Hindlimb muscle (tissue), 1 donor: ENCODE data around the gene OR10K1. TPM values are rescaled to one million over a fixed set of nuclear protein-coding genes. Genes with fewer than 3 reads are reported as not detected.

ENCODE experiments used
- polyA plus RNA-seq: library from polyadenylated mRNA; unstranded; fragments of 120-200 nt; gene quantifications from one replicate; pipeline ENCODE4 v1.2.1, GENCODE V29; 2013; ENCODE audit not compliant: insufficient read length

The OR10K1 gene
- polyA plus RNA-seq, 1 donor, result not detected

Other genes starting within 250 kb of the OR10K1 start
- not detected for gene CD1A, start 207.4 kb upstream of the OR10K1 start, polyA plus RNA-seq
- 0.86 TPM for gene CD1C, start 171.9 kb upstream of the OR10K1 start, polyA plus RNA-seq
- gene CD1B, start 130.3 kb upstream of the OR10K1 start, polyA plus RNA-seq, result not detected
- gene CD1E, start 107.9 kb upstream of the OR10K1 start, polyA plus RNA-seq, result 0.32 TPM
- gene OR10T2, start 62.4 kb upstream of the OR10K1 start, polyA plus RNA-seq, result not detected
- not detected for gene OR10K2, start 35.6 kb upstream of the OR10K1 start, polyA plus RNA-seq
- gene OR10R2, start 10.4 kb downstream of the OR10K1 start, polyA plus RNA-seq, result not detected
- gene OR6Y1, start 92.6 kb downstream of the OR10K1 start, polyA plus RNA-seq, result not detected
- not detected for gene OR6P1, start 108.7 kb downstream of the OR10K1 start, polyA plus RNA-seq
- not detected for gene OR10X1, start 118.1 kb downstream of the OR10K1 start, polyA plus RNA-seq
- 0.10 TPM for gene OR10Z1, start 143.4 kb downstream of the OR10K1 start, polyA plus RNA-seq
- gene SPTA1, start 224.9 kb downstream of the OR10K1 start, polyA plus RNA-seq, result 5.9 TPM
- not detected for gene OR6K2, start 238.8 kb downstream of the OR10K1 start, polyA plus RNA-seq